Coronary artery (tissue), 2 donors: ENCODE measurements around the gene OR52B6.
"Not testable (repeated sequence)": the region's sequence is repeated elsewhere in the genome, so short reads cannot be mapped to it uniquely, and the experiment has no call there.

Source experiments
- DNase-seq: peaks from one replicate; pipeline ENCODE4 v3.0.0-alpha.2; 2017; ENCODE audit warnings: low spot score
- H3K27ac ChIP-seq, 2 donors: fragments of 200-600 bp; sonication (generic); one replicate each; pipeline ENCODE4 v1.5.1; 2016 to 2019
- H3K4me3 ChIP-seq: fragments of 200-600 bp; sonication (generic); 2 replicates; pipeline ENCODE4 v1.5.1; 2016; ENCODE audit warnings: mild to moderate bottlenecking, moderate library complexity
- CTCF ChIP-seq: fragments of 200-600 bp; sonication (generic); IDR thresholded peaks from one replicate; pipeline ENCODE4 v1.5.1; 2019; ENCODE audit warnings: antibody characterized with exemption

The OR52B6 gene

GRCh38 chr11:5592615-5593014 lies 11.9 kb downstream of the OR52B6 start:
- TF ChIP-seq CTCF = no peak
- H3K4me3 ChIP-seq = no peak overlapping the region
- DNase-seq = no peak

GRCh38 chr11:5593146-5593545 lies 12.5 kb downstream of the OR52B6 start:
- H3K4me3 ChIP-seq = no peak overlapping the region

More at GRCh38 chr11:5592615-5593014, 11.9 kb downstream of the OR52B6 start:
- H3K27ac ChIP-seq = no peak overlapping the region

GRCh38 chr11:5596607-5597201 lies 16.0 kb downstream of the OR52B6 start, which contains the start of gene TRIM6:
Gene TRIM6, plus strand, starts transcription at chr11:5596637. Its CDS starts 261 bp downstream, at chr11:5596898.
- no peak for TF ChIP-seq CTCF
- DNase-seq = peak; percentile 77
- Histone ChIP-seq H3K4me3 (peak within 1 kb of the TSS; percentile 73), H3K27ac (peak within 1 kb of the TSS; percentile 38 to 65)

More at GRCh38 chr11:5593146-5593545, 12.5 kb downstream of the OR52B6 start:
- DNase-seq = no peak
- H3K27ac ChIP-seq = no peak overlapping the region
- TF ChIP-seq CTCF = no peak

- H3K4me3 ChIP-seq = no peak overlapping the region
- DNase-seq = no peak
- H3K27ac ChIP-seq = no peak overlapping the region
- TF ChIP-seq CTCF = no peak
These were observed 17.3 kb downstream of the OR52B6 start for GRCh38 chr11:5597953-5598352.

GRCh38 chr11:5600374-5600851 lies 19.7 kb downstream of the OR52B6 start:
- TF ChIP-seq CTCF = peak; percentile 43
- H3K4me3 ChIP-seq = no peak overlapping the region
- no peak for DNase-seq
- H3K27ac ChIP-seq = peak overlapping the region; percentile 44 to 52

GRCh38 chr11:5602791-5603190 lies 22.1 kb downstream of the OR52B6 start:
- not testable (repeated sequence) for DNase-seq, H3K27ac ChIP-seq, H3K4me3 ChIP-seq

- DNase-seq = no peak
- no peak overlapping the region for H3K4me3 ChIP-seq
- no peak for TF ChIP-seq CTCF
- no peak overlapping the region for H3K27ac ChIP-seq
These were observed 22.6 kb downstream of the OR52B6 start for GRCh38 chr11:5603326-5603725.
